ENCODE results near the gene KSR1.

The KSR1 gene

DNA sequence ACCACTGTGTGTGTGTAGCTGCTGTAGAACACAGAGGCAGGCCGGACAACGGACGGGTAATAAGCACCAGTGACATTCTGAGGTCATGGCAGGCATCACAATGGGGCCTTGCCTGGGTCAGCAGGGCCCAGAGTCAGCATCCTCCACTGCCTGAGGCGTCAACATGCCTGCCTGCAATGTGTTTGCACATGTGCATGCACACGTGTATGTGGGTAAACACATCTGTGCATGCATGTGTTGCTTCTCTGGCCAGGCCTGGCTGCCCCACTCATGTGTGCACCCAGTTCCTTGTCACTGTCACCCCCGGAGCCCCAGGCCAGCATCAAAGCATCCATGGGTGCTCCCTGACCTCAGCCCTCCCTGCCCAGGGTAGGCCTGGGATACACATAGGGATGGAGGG lies 218.1 kb downstream of the KSR1 start:
- WGBS, result 90% methylated on average over 6 of the region's 6 CpGs
- Histone ChIP-seq H3K27ac (ENCODE audit: low read depth, low read length) (no peak overlapping the region), H3K9me3 (ENCODE audit: insufficient read depth, low read depth, low read length) (no peaks in the 10 kb centered on the region), H3K9ac (ENCODE audit: low read depth, low read length) (no peak overlapping the region), H3K27me3 (ENCODE audit: insufficient read depth, low read length) (no peaks in the 10 kb centered on the region), H3K4me3 (ENCODE audit: low read length) (no peak overlapping the region), H3K4me1 (ENCODE audit: insufficient read depth, low read length) (no peaks in the 10 kb centered on the region), H3K36me3 (ENCODE audit: insufficient read depth, low read length) (no peaks in the 10 kb centered on the region)
